Measurements from ENCODE around the gene EIF5A.

EIF5A gene

GRCh38 chr17:7285679-7286078, 21.7 kb upstream of the EIF5A start:
- no peak for DNase-seq (ENCODE audit: low read depth)

GRCh38 chr17:7289256-7290032, 18.0 kb upstream of the EIF5A start:
- DNase-seq (ENCODE audit: low read depth) = no peak

- DNase-seq (ENCODE audit: low read depth) = no peak
Measured at GRCh38 chr17:7290166-7290565, 17.3 kb upstream of the EIF5A start.

GRCh38 chr17:7290685-7291084, 16.7 kb upstream of the EIF5A start:
- DNase-seq (ENCODE audit: low read depth) = no peak

GRCh38 chr17:7292194-7292593, 15.2 kb upstream of the EIF5A start:
- DNase-seq (ENCODE audit: low read depth) = no peak

- DNase-seq (ENCODE audit: low read depth) = no peak
Measured at GRCh38 chr17:7292729-7293128, 14.7 kb upstream of the EIF5A start.

GRCh38 chr17:7293159-7293558, 14.3 kb upstream of the EIF5A start:
- no peak for DNase-seq (ENCODE audit: low read depth)

- DNase-seq (ENCODE audit: low read depth) = no peak
Measured at GRCh38 chr17:7293816-7294613, 13.4 kb upstream of the EIF5A start.

GRCh38 chr17:7294614-7295153, 12.7 kb upstream of the EIF5A start, which contains the start of gene YBX2:
Gene YBX2 (minus strand): TSS chr17:7294639. CDS start chr17:7294500, 139 bp downstream.
- DNase-seq (ENCODE audit: low read depth) = peak; percentile 44

- no peak for DNase-seq (ENCODE audit: low read depth)
Measured at GRCh38 chr17:7295230-7296180, 11.9 kb upstream of the EIF5A start.

GRCh38 chr17:7296189-7296861, 11.1 kb upstream of the EIF5A start:
- DNase-seq (ENCODE audit: low read depth) = peak; percentile 59

GRCh38 chr17:7304179-7304578, 3.2 kb upstream of the EIF5A start:
- no peak for DNase-seq (ENCODE audit: low read depth)

- no peak for DNase-seq (ENCODE audit: low read depth)
Measured at GRCh38 chr17:7307686-7308624, 527 bp downstream of the EIF5A start.

GRCh38 chr17:7308625-7309433, 1.4 kb downstream of the EIF5A start:
- DNase-seq (ENCODE audit: low read depth) = peak; percentile 55

- DNase-seq (ENCODE audit: low read depth) = no peak
Measured at GRCh38 chr17:7309628-7310027, 2.2 kb downstream of the EIF5A start.

GRCh38 chr17:7311110-7311705, 3.8 kb downstream of the EIF5A start:
- DNase-seq (ENCODE audit: low read depth) = no peak

- no peak for DNase-seq (ENCODE audit: low read depth)
Measured at GRCh38 chr17:7312432-7313087, 5.1 kb downstream of the EIF5A start.

Data from stimulated activated CD8-positive, alpha-beta memory T cell treated with anti-CD3 and anti-CD28 coated beads, Interleukin-15, amount 100 ng/mL, for 24 hours (primary cell).